ENCODE results near the gene PTGFRN.
"Not testable (repeated sequence)": the region's sequence is repeated elsewhere in the genome, so short reads cannot be mapped to it uniquely, and the experiment has no call there.

DNA sequence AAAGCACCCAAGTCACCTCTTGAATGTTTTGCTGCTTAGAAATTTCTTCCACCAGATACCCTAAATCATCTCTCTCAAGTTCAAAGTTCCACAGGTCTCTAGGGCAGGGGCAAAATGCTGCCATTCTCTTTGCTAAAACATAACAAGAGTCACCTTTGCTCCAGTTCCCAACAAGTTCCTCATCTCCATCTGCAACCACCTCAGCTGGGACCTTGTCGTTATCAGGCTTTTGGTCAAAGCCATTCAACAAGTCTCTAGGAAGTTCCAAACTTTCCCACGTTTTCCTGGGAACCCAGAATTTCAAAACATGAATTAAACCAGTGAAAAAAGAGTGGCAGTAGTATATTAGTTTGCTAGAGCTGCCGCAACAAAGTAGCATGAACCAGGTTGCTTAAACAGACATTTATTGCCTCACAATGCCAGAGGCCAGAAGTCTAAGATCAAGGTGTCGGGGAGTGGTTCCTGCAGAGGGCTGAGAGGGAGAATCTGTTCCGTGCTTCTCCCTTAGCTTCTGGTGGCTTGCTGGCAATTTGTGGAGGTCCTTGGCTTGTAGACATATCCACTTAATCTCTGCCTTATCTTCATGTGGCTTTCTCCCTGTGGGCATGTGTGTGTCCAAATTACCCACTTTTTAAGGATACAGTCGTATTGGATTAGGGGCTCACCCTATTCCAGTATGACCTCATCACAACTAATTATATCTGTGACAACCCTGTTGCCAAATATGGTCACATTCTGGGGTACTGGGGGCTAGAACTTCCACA is 30.2 kb downstream of the PTGFRN start:
- not testable (repeated sequence) for TF ChIP-seq CTCF (IDR thresholded peaks at IDR 0.05; ENCODE audit: insufficient read depth, low read length, poor library complexity, severe bottlenecking); EZH2phosphoT487 (conservative IDR thresholded peaks at IDR 0.05; ENCODE audit: low read length)
